ENCODE results near the gene MPZL3.

The MPZL3 gene

DNA sequence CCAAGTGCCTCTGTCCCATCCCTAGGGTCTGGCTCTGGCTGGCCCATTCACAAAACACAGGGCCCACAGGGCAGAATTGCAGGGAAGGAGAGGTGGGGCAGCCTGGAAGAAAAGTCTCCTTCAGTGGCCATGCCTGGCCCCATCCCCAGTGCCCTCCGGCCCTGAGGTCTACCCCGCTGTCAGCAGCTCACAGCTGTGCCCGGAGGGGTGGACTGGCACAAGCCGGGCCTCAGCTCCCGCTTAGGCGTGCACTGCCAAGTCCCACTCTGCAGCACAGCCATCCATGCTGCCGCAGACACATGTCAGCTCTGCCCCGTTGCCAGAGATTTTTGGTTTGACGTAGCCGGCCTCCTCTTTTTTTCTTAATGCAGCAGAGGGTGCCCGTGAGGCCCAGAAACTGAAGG is 71.9 kb downstream of the MPZL3 start:
- Mint-ChIP-seq H3K27ac (no peak overlapping the region), H3K4me3 (no peak overlapping the region), H3K27me3 (ENCODE audit: low read depth) (peaks cover 27% of the 10 kb centered on the region), H3K9me3 (no peaks in the 10 kb centered on the region), H3K36me3 (ENCODE audit: low read depth) (no peaks in the 10 kb centered on the region), H3K4me1 (ENCODE audit: low read depth) (no peaks in the 10 kb centered on the region)

DNA sequence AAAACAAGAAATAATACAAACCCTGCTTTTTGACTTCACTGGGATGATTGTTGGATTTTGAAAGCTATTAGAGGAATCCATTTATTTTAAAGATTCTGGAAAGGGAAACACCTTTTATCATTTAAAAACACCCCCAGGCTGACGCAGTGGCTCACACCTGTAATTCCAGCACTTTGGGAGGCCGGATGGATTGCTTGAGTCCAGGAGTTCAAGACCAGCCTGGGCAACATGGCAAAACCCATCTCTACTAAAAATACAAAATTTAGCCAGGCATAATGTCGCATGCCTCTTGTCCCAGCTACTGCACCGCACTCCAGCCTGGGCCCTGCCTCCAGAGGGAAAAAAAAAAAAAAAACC is 75.4 kb downstream of the MPZL3 start:
- no peak overlapping the region for H3K27ac Mint-ChIP-seq

More for the DNA sequence above, 75.4 kb downstream of the MPZL3 start:
- no peak overlapping the region for H3K4me3 Mint-ChIP-seq
- peaks cover 36% of the 10 kb centered on the region for H3K27me3 Mint-ChIP-seq (ENCODE audit: low read depth)
- H3K36me3 Mint-ChIP-seq (ENCODE audit: low read depth), result no peaks in the 10 kb centered on the region
- peaks cover under 1% of the 10 kb centered on the region for H3K4me1 Mint-ChIP-seq (ENCODE audit: low read depth)
- H3K9me3 Mint-ChIP-seq, result no peaks in the 10 kb centered on the region
